HG03280 (cell line): ENCODE results near the gene QRSL1.
"Not testable (repeated sequence)": the region's sequence is repeated elsewhere in the genome, so short reads cannot be mapped to it uniquely, and the experiment has no call there.

Source experiments
- ATAC-seq: cut with Tn5 transposase; IDR thresholded peaks from one replicate; pipeline ENCODE4 v1.9.1; 2021; ENCODE audit warnings: mild to moderate bottlenecking, moderate library complexity; ENCODE audit not compliant: unreplicated experiment

Gene QRSL1

GRCh38 chr6:106674541-106675229 is 45.3 kb downstream of the QRSL1 start:
- ATAC-seq, result no peak

DNA sequence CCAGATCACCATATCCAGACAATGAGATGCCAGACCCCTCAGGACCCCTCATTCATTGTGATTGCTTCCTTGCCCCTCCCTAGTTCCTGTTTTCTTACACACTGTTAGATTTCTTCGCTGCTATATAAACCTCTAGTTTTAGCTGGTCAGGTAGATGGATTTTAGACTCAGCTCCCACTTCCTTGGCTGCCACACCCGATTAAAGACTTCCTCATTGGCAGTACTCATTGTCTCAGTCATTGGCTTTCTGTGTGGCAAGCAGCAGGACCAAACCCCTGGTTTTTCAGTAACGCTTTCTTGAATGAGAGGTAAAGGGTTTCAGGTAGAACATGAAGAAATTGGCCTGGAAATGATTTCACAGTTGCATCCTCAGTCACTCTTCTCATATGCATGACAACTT is 47.9 kb downstream of the QRSL1 start:
- ATAC-seq, result no peak

DNA sequence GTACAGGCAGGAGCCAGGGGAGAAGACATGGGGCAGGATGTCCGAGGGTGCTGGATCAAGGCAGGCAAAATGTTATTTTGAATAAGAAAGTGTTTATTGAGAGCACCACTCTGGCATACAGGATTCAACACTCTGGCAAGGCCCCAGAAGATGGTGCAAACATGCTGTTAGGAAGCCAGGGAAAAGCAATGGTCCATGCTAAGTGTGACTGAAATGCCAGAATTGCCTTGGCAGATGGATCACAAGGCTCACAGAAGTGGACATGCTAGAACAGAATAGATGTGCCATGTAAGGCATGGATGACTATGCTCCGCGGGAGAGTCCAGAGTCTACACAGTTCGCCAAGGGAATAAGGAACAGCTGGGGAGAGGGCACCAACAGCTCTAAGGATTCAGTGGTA is 54.6 kb downstream of the QRSL1 start:
- no peak for ATAC-seq

GRCh38 chr6:106685833-106686232 is 56.5 kb downstream of the QRSL1 start:
- ATAC-seq, result no peak

DNA sequence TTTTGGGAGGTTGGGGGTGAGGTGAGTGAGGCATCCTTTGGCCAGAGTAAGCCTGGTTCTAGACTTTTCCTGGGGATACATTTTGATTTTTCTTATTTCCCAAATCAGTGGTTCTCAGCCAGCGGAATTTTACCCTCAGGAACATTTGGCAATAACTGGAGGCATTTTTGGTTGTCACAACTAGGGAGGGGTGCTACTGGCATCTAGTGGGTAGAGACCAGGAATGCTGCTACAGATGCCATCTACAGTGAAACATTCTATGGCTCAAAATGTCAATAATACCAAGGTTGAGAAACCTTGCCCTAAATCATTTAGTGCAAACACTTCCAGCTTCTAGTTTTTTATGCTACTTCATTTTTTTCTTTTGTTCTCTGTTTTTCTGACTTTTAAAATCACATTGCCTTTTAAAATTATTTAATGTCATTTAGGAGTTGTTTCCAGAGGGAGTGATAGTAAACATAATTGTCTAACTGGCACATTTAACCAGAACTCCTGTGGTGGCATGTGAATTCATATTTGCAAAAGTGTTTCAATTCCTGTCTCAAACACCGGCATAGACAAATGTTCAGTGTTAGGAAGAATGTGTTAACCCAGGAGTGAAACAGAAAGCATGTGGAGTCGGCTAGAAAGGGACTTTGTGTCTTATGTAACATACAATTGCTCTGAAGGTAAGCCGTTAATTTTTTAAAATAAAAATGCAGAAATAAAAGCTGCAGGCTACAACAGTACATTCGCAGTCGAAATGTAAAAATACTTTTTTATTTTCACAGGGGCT is 59.0 kb downstream of the QRSL1 start:
- ATAC-seq, result no peak

GRCh38 chr6:106692112-106692818 is 62.9 kb downstream of the QRSL1 start:
- no peak for ATAC-seq

DNA sequence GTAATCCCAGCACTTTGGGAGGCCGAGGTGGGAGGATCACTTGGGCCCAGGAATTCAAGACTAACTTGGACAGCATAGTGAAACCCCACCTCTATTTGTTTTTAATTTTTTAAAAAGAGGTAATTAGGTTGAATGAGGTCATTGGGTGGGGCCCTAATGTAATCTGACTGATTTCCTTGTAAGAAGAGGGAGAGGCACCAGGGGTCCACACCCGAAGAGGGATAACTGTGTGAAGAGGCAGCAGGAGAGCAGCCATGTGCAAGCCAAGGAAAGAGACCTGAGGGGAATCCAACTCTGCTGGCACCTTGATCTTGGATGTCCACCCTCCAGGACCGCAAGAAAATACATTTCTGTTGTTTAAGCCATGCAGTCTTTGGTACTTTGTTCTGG is 63.4 kb downstream of the QRSL1 start:
- no peak for ATAC-seq

GRCh38 chr6:106693418-106693817 is 64.0 kb downstream of the QRSL1 start:
- ATAC-seq, result no peak

DNA sequence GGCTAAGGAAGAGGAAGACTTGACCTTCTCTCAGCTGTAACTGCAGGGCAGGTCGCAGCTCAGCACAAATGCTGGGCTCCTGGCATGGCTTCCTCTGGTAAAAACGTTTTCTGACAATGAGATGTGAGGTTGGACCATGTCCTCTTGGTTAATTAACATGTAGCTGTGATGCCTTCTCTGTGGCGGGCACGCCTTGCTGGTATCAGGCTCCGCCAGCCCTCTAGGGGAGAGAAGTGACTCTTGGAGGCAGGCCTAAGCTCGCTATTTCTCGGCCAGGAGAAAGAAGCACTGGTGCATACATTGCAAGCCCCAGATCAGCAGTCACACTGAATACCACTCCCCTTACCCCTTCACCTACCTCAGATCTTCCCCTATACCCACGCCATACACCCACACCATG is 65.0 kb downstream of the QRSL1 start:
- no peak for ATAC-seq

- ATAC-seq, result no peak
These were observed 71.2 kb downstream of the QRSL1 start for GRCh38 chr6:106700581-106700980.

- ATAC-seq, result not testable (repeated sequence)
These were observed 71.8 kb downstream of the QRSL1 start for GRCh38 chr6:106701201-106701600.

- ATAC-seq, result peak; percentile 34
These were observed 72.7 kb downstream of the QRSL1 start for GRCh38 chr6:106702046-106702445.

DNA sequence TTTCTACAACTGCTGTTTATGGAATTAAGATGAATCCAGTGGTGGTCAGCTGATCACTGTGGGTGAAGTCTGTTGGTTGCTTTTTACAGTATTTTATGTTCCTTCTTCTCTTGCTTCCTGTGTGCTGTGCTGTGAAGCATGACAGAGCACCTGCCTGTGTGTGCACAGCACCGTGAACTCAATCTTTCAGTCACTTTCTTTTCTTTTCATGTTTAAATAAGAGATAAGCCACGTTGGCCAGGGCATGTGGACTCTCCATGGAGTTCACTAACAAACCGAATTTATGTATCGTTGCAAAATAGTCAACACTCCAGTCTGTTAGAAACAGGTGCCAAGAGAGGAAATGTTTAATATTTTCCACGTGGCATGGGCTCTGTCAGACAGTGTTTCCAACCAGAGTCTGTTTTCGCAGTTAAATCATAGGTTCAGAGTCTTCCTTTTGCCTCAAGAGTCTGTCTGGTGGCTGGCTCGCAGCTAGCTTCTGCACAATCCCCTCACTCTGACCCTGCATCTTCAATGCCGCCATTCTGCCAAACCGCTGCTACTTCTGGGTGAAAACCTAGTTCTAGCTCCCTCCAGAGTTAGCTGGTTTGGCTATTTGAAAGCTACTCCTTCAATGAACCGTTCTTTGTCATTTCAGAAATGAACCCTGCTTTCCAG is 73.2 kb downstream of the QRSL1 start:
- peak; percentile 96 for ATAC-seq

GRCh38 chr6:106704327-106704726 is 74.9 kb downstream of the QRSL1 start:
- ATAC-seq, result no peak

DNA sequence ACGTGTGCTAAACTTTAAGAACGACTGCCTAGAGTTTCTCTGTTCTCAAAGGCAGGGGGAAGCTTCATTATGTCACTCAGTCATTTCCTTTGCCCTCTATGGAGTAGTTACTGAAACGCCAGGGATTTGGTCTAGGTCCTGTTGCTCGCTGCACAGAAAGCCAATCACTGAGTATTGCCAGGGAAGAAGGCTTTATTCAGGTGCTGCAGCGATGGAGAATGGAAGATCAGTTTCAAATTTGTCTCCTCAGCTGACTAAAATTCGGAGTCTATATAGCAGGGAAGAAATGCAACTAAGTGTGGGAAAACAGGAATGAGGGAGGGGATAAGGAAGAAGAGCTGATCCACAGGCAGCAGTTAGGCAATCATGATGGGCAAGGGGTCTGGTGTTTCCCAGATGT is 75.8 kb downstream of the QRSL1 start:
- no peak for ATAC-seq

- no peak for ATAC-seq
These were observed 81.2 kb downstream of the QRSL1 start for GRCh38 chr6:106710580-106710979.

DNA sequence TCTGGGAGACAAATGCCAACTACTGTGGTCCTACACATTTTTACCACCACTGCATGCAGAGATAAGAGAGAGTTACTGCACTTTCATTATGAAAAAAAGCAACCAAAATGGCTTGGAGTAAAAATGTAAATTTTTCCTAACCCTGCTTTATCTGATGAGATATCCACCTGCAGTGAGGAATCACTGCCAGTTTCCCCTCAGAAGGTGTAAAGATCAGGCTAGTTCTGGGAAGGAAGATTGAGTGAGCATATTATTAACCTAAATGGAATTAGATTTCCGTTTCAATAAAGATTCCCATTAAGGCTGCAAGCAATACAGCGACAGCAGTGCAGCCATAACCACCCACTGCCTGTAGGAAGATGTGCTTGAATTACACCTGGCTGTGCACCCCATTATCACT is 84.9 kb downstream of the QRSL1 start:
- ATAC-seq, result no peak

DNA sequence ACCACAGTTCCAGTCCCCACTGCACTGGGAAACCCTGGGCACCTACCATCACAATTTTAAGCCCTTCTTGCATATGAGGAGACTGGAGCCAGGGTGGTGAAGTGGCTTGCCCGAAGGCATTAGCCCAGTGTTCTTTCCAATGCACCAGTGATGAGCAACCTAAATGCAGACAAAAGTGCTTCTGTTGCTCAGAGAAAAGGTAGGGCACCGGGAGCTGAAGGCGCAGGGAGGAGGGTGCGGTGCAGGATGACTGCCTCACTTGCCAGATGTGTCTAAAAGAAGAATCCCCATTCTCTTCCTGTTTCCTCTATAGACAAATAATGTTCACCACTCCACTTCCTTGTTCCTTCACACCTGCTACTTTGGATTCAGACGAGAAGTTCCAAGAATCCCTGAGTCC is 86.5 kb downstream of the QRSL1 start:
- no peak for ATAC-seq

- no peak for ATAC-seq
These were observed 87.6 kb downstream of the QRSL1 start for GRCh38 chr6:106716966-106717365.
